ENCODE measurements around the gene LETMD1.

LETMD1 gene

GRCh38 chr12:51085757-51086156 lies 37.6 kb downstream of the LETMD1 start:
- no peak overlapping the region for H2BK120ac ChIP-seq (ENCODE audit: low read depth, low read length)
- H3K9ac ChIP-seq (ENCODE audit: low read length) = no peak overlapping the region
- H3K4me2 ChIP-seq (ENCODE audit: low read length, poor library complexity, severe bottlenecking) = no peak overlapping the region
- no peak overlapping the region for H2BK5ac ChIP-seq (ENCODE audit: low read depth, low read length, poor library complexity, severe bottlenecking)
- H3K36me3 ChIP-seq (ENCODE audit: control insufficient read depth in 1 of 2, insufficient read depth in 2 of 2, low read depth in 1 of 2, low read length in 2 of 2) = peaks cover 0 to 10% of the 10 kb centered on the region in 2 experiments
- no peak overlapping the region for H3K27ac ChIP-seq (ENCODE audit: low read length, poor library complexity, severe bottlenecking)
- H2AFZ ChIP-seq (ENCODE audit: low read depth, low read length) = no peak overlapping the region
- H3K79me1 ChIP-seq (replicated peaks; ENCODE audit: low read length, poor library complexity, severe bottlenecking) = no peaks in the 10 kb centered on the region
- no peak overlapping the region for H3K4me3 ChIP-seq (ENCODE audit: insufficient read depth in 1 of 2, low read depth in 1 of 2, low read length in 2 of 2)
- H4K91ac ChIP-seq (ENCODE audit: low read length) = no peak overlapping the region
- H3K23ac ChIP-seq (ENCODE audit: low read length in 2 of 2) = no peak overlapping the region
- no peak overlapping the region for H3K18ac ChIP-seq (ENCODE audit: low read depth in 1 of 2, low read length in 2 of 2)
- no peak overlapping the region for H4K8ac ChIP-seq (ENCODE audit: low read length)
- H3K14ac ChIP-seq (ENCODE audit: low read length in 2 of 2) = no peak overlapping the region
- no peak for DNase-seq
- no peak overlapping the region for H2BK15ac ChIP-seq (ENCODE audit: low read depth, poor library complexity, severe bottlenecking)
- no peak overlapping the region for H2BK12ac ChIP-seq (ENCODE audit: low read length in 2 of 2)
- H3K4me1 ChIP-seq (ENCODE audit: control insufficient read depth, insufficient read depth, low read depth, low read length) = peaks cover 4% of the 10 kb centered on the region
- H3K27me3 ChIP-seq (ENCODE audit: control insufficient read depth in 1 of 2, insufficient read depth in 1 of 2, low read length in 2 of 2) = no peaks in the 10 kb centered on the region
- H3K4ac ChIP-seq (ENCODE audit: low read depth in 1 of 2, low read length in 2 of 2) = no peak overlapping the region
- 93% methylated on average over 3 of the region's 3 CpGs for WGBS
- H3K9me3 ChIP-seq (ENCODE audit: control insufficient read depth, low read length) = no peaks in the 10 kb centered on the region
- H2AK5ac ChIP-seq (ENCODE audit: low read length, severe bottlenecking) = no peak overlapping the region

- H2BK120ac ChIP-seq (ENCODE audit: low read depth, low read length) = no peak overlapping the region
- peaks cover 0 to 17% of the 10 kb centered on the region in 2 experiments for H3K36me3 ChIP-seq (ENCODE audit: control insufficient read depth in 1 of 2, insufficient read depth in 2 of 2, low read depth in 1 of 2, low read length in 2 of 2)
- H3K18ac ChIP-seq (ENCODE audit: low read depth in 1 of 2, low read length in 2 of 2) = no peak overlapping the region
- no peak overlapping the region for H3K4me3 ChIP-seq (ENCODE audit: insufficient read depth in 1 of 2, low read depth in 1 of 2, low read length in 2 of 2)
- no peak overlapping the region for H2BK5ac ChIP-seq (ENCODE audit: low read depth, low read length, poor library complexity, severe bottlenecking)
- H4K8ac ChIP-seq (ENCODE audit: low read length) = no peak overlapping the region
- H3K4me1 ChIP-seq (ENCODE audit: control insufficient read depth, insufficient read depth, low read depth, low read length) = peaks cover 1% of the 10 kb centered on the region
- no peak overlapping the region for H2BK12ac ChIP-seq (ENCODE audit: low read length in 2 of 2)
- H3K27me3 ChIP-seq (ENCODE audit: control insufficient read depth in 1 of 2, insufficient read depth in 1 of 2, low read length in 2 of 2) = no peaks in the 10 kb centered on the region
- 99% methylated on average over 8 of the region's 10 CpGs for WGBS
- H3K79me1 ChIP-seq (replicated peaks; ENCODE audit: low read length, poor library complexity, severe bottlenecking) = no peaks in the 10 kb centered on the region
- H3K9me3 ChIP-seq (ENCODE audit: control insufficient read depth, low read length) = no peaks in the 10 kb centered on the region
- no peak for DNase-seq
- H2AK5ac ChIP-seq (ENCODE audit: low read length, severe bottlenecking) = no peak overlapping the region
- no peak overlapping the region for H3K27ac ChIP-seq (ENCODE audit: low read length, poor library complexity, severe bottlenecking)
- H2BK15ac ChIP-seq (ENCODE audit: low read depth, poor library complexity, severe bottlenecking) = no peak overlapping the region
- no peak overlapping the region for H2AFZ ChIP-seq (ENCODE audit: low read depth, low read length)
- H3K14ac ChIP-seq (ENCODE audit: low read length in 2 of 2) = no peak overlapping the region
- no peak overlapping the region for H3K4me2 ChIP-seq (ENCODE audit: low read length, poor library complexity, severe bottlenecking)
- H3K9ac ChIP-seq (ENCODE audit: low read length) = no peak overlapping the region
- H3K23ac ChIP-seq (ENCODE audit: low read length in 2 of 2) = no peak overlapping the region
- H4K91ac ChIP-seq (ENCODE audit: low read length) = no peak overlapping the region
- no peak overlapping the region for H3K4ac ChIP-seq (ENCODE audit: low read depth in 1 of 2, low read length in 2 of 2)
Observed at GRCh38 chr12:51086933-51087332, 38.8 kb downstream of the LETMD1 start.

- no peak for DNase-seq
- H2BK15ac ChIP-seq (ENCODE audit: low read depth, poor library complexity, severe bottlenecking) = no peak overlapping the region
- no peaks in the 10 kb centered on the region for H3K79me1 ChIP-seq (replicated peaks; ENCODE audit: low read length, poor library complexity, severe bottlenecking)
Observed at GRCh38 chr12:51087818-51088217, 39.7 kb downstream of the LETMD1 start.

GRCh38 chr12:51090705-51091229 lies 42.6 kb downstream of the LETMD1 start:
- Histone ChIP-seq H2BK5ac (ENCODE audit: low read depth, low read length, poor library complexity, severe bottlenecking) (no peak overlapping the region), H2AK5ac (ENCODE audit: low read length, severe bottlenecking) (no peak overlapping the region), H2BK12ac (ENCODE audit: low read length in 2 of 2) (no peak overlapping the region), H2AFZ (ENCODE audit: low read depth, low read length) (no peak overlapping the region), H3K4me3 (ENCODE audit: insufficient read depth in 1 of 2, low read depth in 1 of 2, low read length in 2 of 2) (no peak overlapping the region), H4K8ac (ENCODE audit: low read length) (no peak overlapping the region), H3K27ac (ENCODE audit: low read length, poor library complexity, severe bottlenecking) (no peak overlapping the region), H3K18ac (ENCODE audit: low read depth in 1 of 2, low read length in 2 of 2) (no peak overlapping the region), H2BK120ac (ENCODE audit: low read depth, low read length) (no peak overlapping the region), H3K4me2 (ENCODE audit: low read length, poor library complexity, severe bottlenecking) (no peak overlapping the region), H3K9me3 (ENCODE audit: control insufficient read depth, low read length) (no peaks in the 10 kb centered on the region), H3K79me1 (replicated peaks; ENCODE audit: low read length, poor library complexity, severe bottlenecking) (no peaks in the 10 kb centered on the region), H3K4me1 (ENCODE audit: control insufficient read depth, insufficient read depth, low read depth, low read length) (no peaks in the 10 kb centered on the region), H3K36me3 (ENCODE audit: control insufficient read depth in 1 of 2, insufficient read depth in 2 of 2, low read depth in 1 of 2, low read length in 2 of 2) (peaks cover 9 to 46% of the 10 kb centered on the region in 2 experiments), H3K14ac (ENCODE audit: low read length in 2 of 2) (no peak overlapping the region), H3K4ac (ENCODE audit: low read depth in 1 of 2, low read length in 2 of 2) (no peak overlapping the region), H4K91ac (ENCODE audit: low read length) (no peak overlapping the region), H3K23ac (ENCODE audit: low read length in 2 of 2) (no peak overlapping the region), H3K9ac (ENCODE audit: low read length) (no peak overlapping the region), H2BK15ac (ENCODE audit: low read depth, poor library complexity, severe bottlenecking) (no peak overlapping the region), H3K27me3 (ENCODE audit: control insufficient read depth in 1 of 2, insufficient read depth in 1 of 2, low read length in 2 of 2) (no peaks in the 10 kb centered on the region)
- 98% methylated on average over 9 of the region's 10 CpGs for WGBS
- no peak for DNase-seq

More at GRCh38 chr12:51087818-51088217, 39.7 kb downstream of the LETMD1 start:
- no peak overlapping the region for H3K23ac ChIP-seq (ENCODE audit: low read length in 2 of 2)
- no peaks in the 10 kb centered on the region for H3K4me1 ChIP-seq (ENCODE audit: control insufficient read depth, insufficient read depth, low read depth, low read length)
- H3K4ac ChIP-seq (ENCODE audit: low read depth in 1 of 2, low read length in 2 of 2) = no peak overlapping the region
- no peaks in the 10 kb centered on the region for H3K27me3 ChIP-seq (ENCODE audit: control insufficient read depth in 1 of 2, insufficient read depth in 1 of 2, low read length in 2 of 2)
- H3K14ac ChIP-seq (ENCODE audit: low read length in 2 of 2) = no peak overlapping the region
- H3K4me3 ChIP-seq (ENCODE audit: insufficient read depth in 1 of 2, low read depth in 1 of 2, low read length in 2 of 2) = no peak overlapping the region
- no peak overlapping the region for H2BK120ac ChIP-seq (ENCODE audit: low read depth, low read length)
- WGBS = 92% methylated on average over 2 of the region's 3 CpGs
- no peak overlapping the region for H3K4me2 ChIP-seq (ENCODE audit: low read length, poor library complexity, severe bottlenecking)
- H4K8ac ChIP-seq (ENCODE audit: low read length) = no peak overlapping the region
- H2BK5ac ChIP-seq (ENCODE audit: low read depth, low read length, poor library complexity, severe bottlenecking) = no peak overlapping the region
- H3K18ac ChIP-seq (ENCODE audit: low read depth in 1 of 2, low read length in 2 of 2) = no peak overlapping the region
- H2BK12ac ChIP-seq (ENCODE audit: low read length in 2 of 2) = no peak overlapping the region
- peaks cover 0 to 21% of the 10 kb centered on the region in 2 experiments for H3K36me3 ChIP-seq (ENCODE audit: control insufficient read depth in 1 of 2, insufficient read depth in 2 of 2, low read depth in 1 of 2, low read length in 2 of 2)
- H2AK5ac ChIP-seq (ENCODE audit: low read length, severe bottlenecking) = no peak overlapping the region
- H4K91ac ChIP-seq (ENCODE audit: low read length) = no peak overlapping the region
- H3K27ac ChIP-seq (ENCODE audit: low read length, poor library complexity, severe bottlenecking) = no peak overlapping the region
- no peaks in the 10 kb centered on the region for H3K9me3 ChIP-seq (ENCODE audit: control insufficient read depth, low read length)
- no peak overlapping the region for H3K9ac ChIP-seq (ENCODE audit: low read length)
- no peak overlapping the region for H2AFZ ChIP-seq (ENCODE audit: low read depth, low read length)
